SU-DHL-6 (cell line): ENCODE data around the gene C6orf52.

Experiments
- H2AFZ ChIP-seq: fragments of 200-600 bp; sonication (generic); 2 replicates; pipeline ENCODE4 v1.6.1; 2014; ENCODE audit warnings: low read depth, mild to moderate bottlenecking, moderate library complexity, mixed read lengths, antibody characterized with exemption, low read length; ENCODE audit not compliant: severe bottlenecking
- H3F3A ChIP-seq: fragments of 200-600 bp; shearing (Covaris generic); 2 replicates; pipeline ENCODE4 v1.6.0; 2016; ENCODE audit warnings: antibody characterized with exemption, mild to moderate bottlenecking; ENCODE audit not compliant: insufficient read depth
- H3K27ac ChIP-seq: fragments of 200-600 bp; sonication (generic); 2 replicates; pipeline ENCODE4 v1.5.1; 2016; ENCODE audit warnings: low read depth, mild to moderate bottlenecking, low read length, moderate library complexity, mixed read lengths
- H3K27me3 ChIP-seq: fragments of 200-600 bp; sonication (generic), shearing (Covaris generic); 2 replicates; pipeline ENCODE4 v1.6.0; 2014; ENCODE audit warnings: mild to moderate bottlenecking, low read length
- H3K36me3 ChIP-seq: fragments of 200-600 bp; sonication (generic); 2 replicates; pipeline ENCODE4 v1.6.1; 2014; ENCODE audit warnings: mild to moderate bottlenecking, low read length, mixed read lengths
- H3K4me2 ChIP-seq: fragments of 300-600, 200-600 bp; shearing (Covaris generic), sonication (generic); 2 replicates; pipeline ENCODE4 v1.6.0; 2014; ENCODE audit warnings: low read length, low read depth, mild to moderate bottlenecking; ENCODE audit not compliant: poor library complexity, severe bottlenecking
- H3K4me3 ChIP-seq: fragments of 200-600 bp; sonication (generic); 2 replicates; pipeline ENCODE4 v1.5.1; 2014; ENCODE audit warnings: antibody characterized with exemption, low read length, mild to moderate bottlenecking, mixed read lengths; ENCODE audit not compliant: insufficient read depth, poor library complexity, severe bottlenecking
- H3K79me2 ChIP-seq: fragments of 200-600 bp; sonication (generic); 2 replicates; pipeline ENCODE4 v1.6.1; 2014; ENCODE audit warnings: mild to moderate bottlenecking, low read length, moderate library complexity; ENCODE audit not compliant: insufficient read depth
- H3K9ac ChIP-seq: fragments of 200-600 bp; sonication (generic); 2 replicates; pipeline ENCODE4 v1.7.0; 2014; ENCODE audit warnings: mild to moderate bottlenecking, low read length
- H3K9me2 ChIP-seq: fragments of 200-600 bp; sonication (generic); replicated peaks from 2 replicates; pipeline ENCODE4 v1.6.1; 2014; ENCODE audit warnings: low read length; ENCODE audit not compliant: insufficient read depth
- H3K9me3 ChIP-seq: fragments of 200-600 bp; sonication (generic); 2 replicates; pipeline ENCODE4 v1.6.1; 2014; ENCODE audit warnings: low read length, mixed read lengths; ENCODE audit not compliant: insufficient read depth
- H4K20me1 ChIP-seq: fragments of 200-600 bp; sonication (generic); 2 replicates; pipeline ENCODE4 v1.6.1; 2014; ENCODE audit warnings: low read depth, mild to moderate bottlenecking, antibody characterized with exemption, low read length, moderate library complexity, mixed read lengths
- EZH2phosphoT487 ChIP-seq: fragments of 200-600 bp; sonication (generic), shearing (Covaris generic); conservative IDR thresholded peaks from 2 replicates; pipeline ENCODE4 v1.6.1; 2018; ENCODE audit warnings: mild to moderate bottlenecking, antibody characterized with exemption, low read length, moderate library complexity, mixed read lengths
- TF ChIP-seq, protein P1 (sequence below): fragments of 200-600 bp; sonication (generic); IDR thresholded peaks from one replicate; pipeline ENCODE4 v1.5.1; 2017; ENCODE audit warnings: antibody characterized with exemption, mild to moderate bottlenecking, low read length, moderate library complexity; ENCODE audit not compliant: insufficient read depth, poor library complexity, severe bottlenecking

Gene C6orf52

DNA sequence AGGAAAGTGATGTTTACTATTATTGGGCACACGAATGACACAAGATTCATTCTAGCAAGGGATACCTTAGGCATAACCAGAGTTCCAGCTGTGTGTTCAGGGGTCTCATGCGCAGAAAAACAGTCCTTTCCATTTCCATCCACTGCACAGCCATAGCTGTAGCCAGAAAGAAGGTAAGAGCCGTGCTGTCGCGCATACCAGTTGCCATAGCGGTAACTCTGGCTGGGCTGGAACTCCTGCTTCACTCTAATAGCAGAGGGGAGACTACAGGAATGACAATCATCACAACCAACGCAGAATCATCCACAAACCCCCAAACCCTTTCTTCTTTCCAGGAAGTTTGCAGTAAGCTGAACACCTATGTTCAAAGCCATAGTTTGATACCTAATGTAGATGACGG lies 7.5 kb downstream of the C6orf52 start:
- peaks cover 11% of the 10 kb centered on the region for H3F3A ChIP-seq
- no peaks in the 10 kb centered on the region for H3K36me3 ChIP-seq
- no peaks in the 10 kb centered on the region for H4K20me1 ChIP-seq
- H3K27ac ChIP-seq: no peak overlapping the region
- no peak overlapping the region for H3K4me2 ChIP-seq
- H3K9me3 ChIP-seq: peaks cover 10% of the 10 kb centered on the region; the same call in 1 of the 2 replicates
- TF ChIP-seq, protein P1, sequence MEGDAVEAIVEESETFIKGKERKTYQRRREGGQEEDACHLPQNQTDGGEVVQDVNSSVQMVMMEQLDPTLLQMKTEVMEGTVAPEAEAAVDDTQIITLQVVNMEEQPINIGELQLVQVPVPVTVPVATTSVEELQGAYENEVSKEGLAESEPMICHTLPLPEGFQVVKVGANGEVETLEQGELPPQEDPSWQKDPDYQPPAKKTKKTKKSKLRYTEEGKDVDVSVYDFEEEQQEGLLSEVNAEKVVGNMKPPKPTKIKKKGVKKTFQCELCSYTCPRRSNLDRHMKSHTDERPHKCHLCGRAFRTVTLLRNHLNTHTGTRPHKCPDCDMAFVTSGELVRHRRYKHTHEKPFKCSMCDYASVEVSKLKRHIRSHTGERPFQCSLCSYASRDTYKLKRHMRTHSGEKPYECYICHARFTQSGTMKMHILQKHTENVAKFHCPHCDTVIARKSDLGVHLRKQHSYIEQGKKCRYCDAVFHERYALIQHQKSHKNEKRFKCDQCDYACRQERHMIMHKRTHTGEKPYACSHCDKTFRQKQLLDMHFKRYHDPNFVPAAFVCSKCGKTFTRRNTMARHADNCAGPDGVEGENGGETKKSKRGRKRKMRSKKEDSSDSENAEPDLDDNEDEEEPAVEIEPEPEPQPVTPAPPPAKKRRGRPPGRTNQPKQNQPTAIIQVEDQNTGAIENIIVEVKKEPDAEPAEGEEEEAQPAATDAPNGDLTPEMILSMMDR: no peak
- TF ChIP-seq EZH2phosphoT487: no peak
- H3K9ac ChIP-seq: no peak overlapping the region
- H3K79me2 ChIP-seq: no peaks in the 10 kb centered on the region
- no peak overlapping the region for H2AFZ ChIP-seq
- H3K9me2 ChIP-seq: no peaks in the 10 kb centered on the region
- no peaks in the 10 kb centered on the region for H3K27me3 ChIP-seq
- no peak overlapping the region for H3K4me3 ChIP-seq

DNA sequence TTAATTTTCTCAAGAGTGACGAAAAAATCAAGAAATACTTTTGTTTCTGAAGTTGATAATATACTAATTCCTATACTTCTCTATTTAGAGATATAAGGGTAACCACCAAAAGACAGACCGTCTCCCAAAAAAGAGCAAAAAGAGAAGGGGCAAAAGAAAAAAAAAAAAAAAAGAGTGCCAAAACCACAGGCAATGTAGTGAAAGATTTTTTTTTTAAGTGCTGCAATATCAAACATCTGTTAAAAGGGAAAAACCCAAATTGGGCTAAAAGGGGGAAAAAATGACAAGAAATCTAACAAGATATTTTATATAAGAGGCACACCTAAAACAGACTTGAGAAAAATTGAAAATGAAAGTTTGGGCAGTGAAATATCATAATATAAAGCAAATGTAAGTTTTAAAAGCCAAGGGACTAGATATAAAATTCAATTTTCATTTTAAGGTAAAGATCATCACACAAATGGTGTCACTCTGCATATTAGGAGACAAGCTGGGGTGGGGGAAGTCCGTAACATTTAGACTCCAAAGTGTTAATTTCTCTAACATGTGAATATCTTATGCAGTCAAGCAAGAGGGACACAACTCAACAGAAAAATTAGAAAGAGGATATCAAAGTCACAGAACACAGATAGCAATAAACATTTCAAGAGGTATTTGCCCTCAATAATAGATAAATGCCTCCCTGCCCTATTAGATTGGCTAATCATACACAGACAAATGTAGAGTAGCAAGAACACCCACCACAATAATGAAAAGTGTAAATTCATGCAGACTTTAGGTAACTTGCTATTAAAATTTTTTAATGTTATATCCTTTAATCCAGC lies 9.1 kb downstream of the C6orf52 start:
- H3K79me2 ChIP-seq: no peaks in the 10 kb centered on the region
- no peaks in the 10 kb centered on the region for H3K27me3 ChIP-seq
- peak overlapping the region; percentile 15 for H2AFZ ChIP-seq
- H3F3A ChIP-seq: peaks cover 8% of the 10 kb centered on the region; the same call in 1 of the 2 replicates
- H3K9me2 ChIP-seq: no peaks in the 10 kb centered on the region
- no peaks in the 10 kb centered on the region for H3K36me3 ChIP-seq
- peak overlapping the region; percentile 27 for H3K9ac ChIP-seq
- H3K4me3 ChIP-seq: no peak overlapping the region
- H3K9me3 ChIP-seq: peaks cover 16% of the 10 kb centered on the region; the same call in 1 of the 2 replicates
- TF ChIP-seq, protein P1: no peak
- TF ChIP-seq EZH2phosphoT487: no peak
- peak overlapping the region; percentile 44 for H3K4me2 ChIP-seq
- H3K27ac ChIP-seq: peak overlapping the region; percentile 59
- no peaks in the 10 kb centered on the region for H4K20me1 ChIP-seq

DNA sequence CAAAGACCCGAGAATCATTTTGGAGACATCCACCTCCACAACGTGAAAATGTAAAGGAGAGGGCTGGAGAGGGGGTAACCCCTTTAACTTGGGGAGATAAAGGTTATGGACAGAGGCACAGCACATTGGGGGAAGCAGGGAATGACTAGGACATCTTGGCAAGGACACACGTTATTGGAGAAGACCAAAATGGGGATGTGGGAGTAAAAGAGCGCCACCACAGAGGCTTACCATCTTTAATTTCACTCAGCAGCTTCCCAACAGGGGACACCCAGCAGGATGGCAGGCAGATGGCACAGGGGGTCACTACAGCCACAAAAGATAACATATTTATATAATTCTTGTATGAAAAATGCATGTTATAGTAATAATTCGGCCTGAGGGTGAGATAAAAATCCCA lies 9.8 kb downstream of the C6orf52 start:
- peak overlapping the region; percentile 44 for H3K4me2 ChIP-seq
- peak overlapping the region; percentile 59 for H3K27ac ChIP-seq
- H3K79me2 ChIP-seq: no peaks in the 10 kb centered on the region
- TF ChIP-seq, protein P1: no peak
- TF ChIP-seq EZH2phosphoT487: no peak
- no peaks in the 10 kb centered on the region for H4K20me1 ChIP-seq
- H3K9ac ChIP-seq: peak overlapping the region; percentile 27
- H3F3A ChIP-seq: peaks cover 8% of the 10 kb centered on the region; the same call in 1 of the 2 replicates
- H3K36me3 ChIP-seq: no peaks in the 10 kb centered on the region
- H3K4me3 ChIP-seq: no peak overlapping the region
- no peaks in the 10 kb centered on the region for H3K27me3 ChIP-seq
- H3K9me2 ChIP-seq: no peaks in the 10 kb centered on the region
- H3K9me3 ChIP-seq: peaks cover 16% of the 10 kb centered on the region; the same call in 1 of the 2 replicates
- peak overlapping the region; percentile 15 for H2AFZ ChIP-seq
